H1 (cell line): ENCODE data around the gene SCYL3. TPM values are rescaled to one million over a fixed set of nuclear protein-coding genes. Genes with fewer than 3 reads are reported as not detected.

Experiments used
- CTCF ChIA-PET: fragments of 300-600 bp; sonication (Branson Sonifier 250); formaldehyde crosslinking; loops from one replicate; lab custom pipeline; 2021; ENCODE audit not compliant: partially characterized antibody; lab: Charles Lee
- POLR2A ChIA-PET: fragments of 300-600 bp; sonication (Branson Sonifier 250); formaldehyde crosslinking; loops from one replicate; lab custom pipeline; 2021; ENCODE audit warnings: inconsistent platforms; ENCODE audit not compliant: partially characterized antibody; lab: Charles Lee
- DNase-seq, 2 experiments: peaks; one replicate each; pipeline versions ENCODE4 v3.0.0 to v3.0.0-alpha.2; 2010 to 2022; ENCODE audit warnings: low spot score in 2 of 2, low read depth in 1 of 2, mixed read lengths in 1 of 2
- FAIRE-seq: peaks from 2 replicates; lab custom pipeline; 2011; peaks lifted over from hg19 to GRCh38; lab: Jason Lieb, UNC
- H2AFZ ChIP-seq: 2 replicates; pipeline ENCODE4 v1.8.1; 2012; ENCODE audit warnings: low read length, inconsistent platforms
- H2AK5ac ChIP-seq: 2 replicates; pipeline ENCODE4 v1.6.1; 2013; ENCODE audit warnings: low read depth, low read length
- H2BK120ac ChIP-seq: replicated peaks from 2 replicates; pipeline ENCODE3; 2013; ENCODE audit warnings: low read depth, low read length, inconsistent platforms
- H2BK12ac ChIP-seq: 2 replicates; pipeline ENCODE4 v1.6.1; 2013; ENCODE audit warnings: low read depth, low read length
- H2BK15ac ChIP-seq: 2 replicates; pipeline ENCODE4 v1.6.1; 2013; ENCODE audit warnings: low read length
- H2BK20ac ChIP-seq: 2 replicates; pipeline ENCODE4 v1.6.1; 2013; ENCODE audit warnings: low read length
- H2BK5ac ChIP-seq: 2 replicates; pipeline ENCODE4 v1.6.1; 2013; ENCODE audit warnings: low read depth, low read length
- H3K14ac ChIP-seq: 2 replicates; pipeline ENCODE4 v1.6.1; 2013; ENCODE audit warnings: inconsistent platforms; ENCODE audit not compliant: insufficient read length
- H3K18ac ChIP-seq: 2 replicates; pipeline ENCODE4 v1.6.1; 2013; ENCODE audit warnings: low read length; ENCODE audit errors: extremely low read depth
- H3K23ac ChIP-seq: 2 replicates; pipeline ENCODE4 v1.6.1; 2013; ENCODE audit warnings: inconsistent platforms; ENCODE audit not compliant: insufficient read length
- H3K23me2 ChIP-seq: 2 replicates; pipeline ENCODE4 v1.6.1; 2013; ENCODE audit warnings: low read depth, low read length
- H3K27ac ChIP-seq: 2 replicates; pipeline ENCODE4 v1.6.1; 2011; ENCODE audit warnings: low read depth, low read length, inconsistent platforms
- H3K27me3 ChIP-seq, 4 experiments: replicated peaks in 1 of 4; 1 replicate in 1 of 4; 2 replicates in 3 of 4; pipeline versions ENCODE4 v1.6.1 to v1.8.1; 2011 to 2013; ENCODE audit warnings: low read length in 3 of 4, mild to moderate bottlenecking in 3 of 4, inconsistent platforms in 2 of 4, mixed read lengths in 2 of 4, moderate library complexity in 1 of 4; ENCODE audit not compliant: control insufficient read depth in 3 of 4, insufficient read depth in 3 of 4; ENCODE audit errors: extremely low read depth in 1 of 4
- H3K36me3 ChIP-seq, 4 experiments: 2 replicates each; pipeline versions ENCODE4 v1.6.1 to v1.8.1; 2011 to 2013; ENCODE audit warnings: mild to moderate bottlenecking in 4 of 4, low read length in 3 of 4, moderate library complexity in 2 of 4, control low read depth in 1 of 4, inconsistent platforms in 1 of 4; ENCODE audit not compliant: insufficient read depth in 4 of 4, control insufficient read depth in 2 of 4
- H3K4ac ChIP-seq: replicated peaks from 2 replicates; pipeline ENCODE3; 2013; ENCODE audit warnings: low read length, low read depth, mixed read lengths, inconsistent platforms; ENCODE audit not compliant: insufficient read length
- H3K4me1 ChIP-seq, 4 experiments: replicated peaks in 1 of 4; 1 replicate in 1 of 4; 2 replicates in 3 of 4; pipeline versions ENCODE4 v1.6.1 to v1.8.1; 2011 to 2013; ENCODE audit warnings: low read length in 3 of 4, inconsistent platforms in 2 of 4, mixed read lengths in 1 of 4; ENCODE audit not compliant: insufficient read depth in 4 of 4, control insufficient read depth in 3 of 4
- H3K4me2 ChIP-seq, 2 experiments: 2 replicates each; pipeline versions ENCODE4 v1.6.1 to v1.8.1; 2011 to 2013; ENCODE audit warnings: low read depth in 2 of 2, low read length in 2 of 2, control low read depth in 1 of 2, inconsistent platforms in 1 of 2, mild to moderate bottlenecking in 1 of 2; ENCODE audit not compliant: insufficient read depth in 1 of 2
- H3K4me3 ChIP-seq, 4 experiments: fragments of 200-600, 300-600 bp in 1 of 4; sonication (generic), shearing (Covaris generic), sonication (Bioruptor Twin) in 1 of 4; 2 replicates each; pipeline versions ENCODE4 v1.5.1 to v1.8.1; 2011 to 2016; ENCODE audit warnings: low read length in 4 of 4, low read depth in 3 of 4, control low read depth in 2 of 4, inconsistent platforms in 2 of 4, mild to moderate bottlenecking in 2 of 4, mixed read lengths in 1 of 4, moderate library complexity in 1 of 4; ENCODE audit not compliant: insufficient read depth in 2 of 4; ENCODE audit errors: extremely low read depth in 1 of 4
- H3K56ac ChIP-seq: replicated peaks from 2 replicates; pipeline ENCODE3; 2013; ENCODE audit warnings: low read depth, mild to moderate bottlenecking, mixed read lengths, low read length, inconsistent platforms; ENCODE audit not compliant: insufficient read length
- H3K79me1 ChIP-seq: 2 replicates; pipeline ENCODE4 v1.6.1; 2013; ENCODE audit warnings: low read depth, low read length, control low read depth
- H3K79me2 ChIP-seq, 2 experiments: 2 replicates each; pipeline versions ENCODE4 v1.6.1 to v1.8.1; 2012 to 2013; ENCODE audit warnings: low read length in 2 of 2, mild to moderate bottlenecking in 2 of 2, inconsistent platforms in 1 of 2; ENCODE audit not compliant: insufficient read depth in 2 of 2, control insufficient read depth in 1 of 2
- H3K9ac ChIP-seq, 4 experiments: replicated peaks in 1 of 4; 1 replicate in 1 of 4; 2 replicates in 3 of 4; pipeline versions ENCODE4 v1.6.1 to v1.8.1; 2011 to 2013; ENCODE audit warnings: low read depth in 3 of 4, low read length in 3 of 4, control low read depth in 2 of 4, mild to moderate bottlenecking in 2 of 4, moderate library complexity in 2 of 4, inconsistent platforms in 1 of 4; ENCODE audit errors: extremely low read depth in 1 of 4
- H3K9me3 ChIP-seq, 2 experiments: 2 replicates each; pipeline versions ENCODE4 v1.6.1 to v1.8.1; 2012 to 2013; ENCODE audit warnings: mild to moderate bottlenecking in 2 of 2, moderate library complexity in 2 of 2, control low read depth in 1 of 2, inconsistent platforms in 1 of 2, low read depth in 1 of 2, low read length in 1 of 2, mixed read lengths in 1 of 2; ENCODE audit not compliant: insufficient read depth in 2 of 2
- H4K20me1 ChIP-seq, 2 experiments: replicated peaks in 1 of 2; 2 replicates each; pipeline versions ENCODE3 to v1.8.1; 2011 to 2013; ENCODE audit warnings: inconsistent platforms in 2 of 2, low read length in 2 of 2, mild to moderate bottlenecking in 1 of 2; ENCODE audit not compliant: insufficient read depth in 2 of 2, control insufficient read depth in 1 of 2
- H4K5ac ChIP-seq: 2 replicates; pipeline ENCODE4 v1.6.1; 2013; ENCODE audit warnings: low read length, low read depth, mixed read lengths, inconsistent platforms; ENCODE audit not compliant: insufficient read length
- H4K8ac ChIP-seq: 2 replicates; pipeline ENCODE4 v1.8.0; 2013; ENCODE audit warnings: mild to moderate bottlenecking, moderate library complexity, low read length, inconsistent platforms; ENCODE audit not compliant: insufficient read depth; ENCODE audit errors: extremely low read depth
- H4K91ac ChIP-seq: replicated peaks from 2 replicates; pipeline ENCODE3; 2013; ENCODE audit warnings: low read length, mixed read lengths, inconsistent platforms; ENCODE audit not compliant: insufficient read length
- BCL11A ChIP-seq, 2 experiments: IDR thresholded peaks; one replicate each; pipeline ENCODE4 v1.6.1; 2011; ENCODE audit warnings: low read depth in 2 of 2, low read length in 2 of 2, mild to moderate bottlenecking in 2 of 2
- CTBP2 ChIP-seq: IDR thresholded peaks from 2 replicates; pipeline ENCODE4 v1.7.0; 2011; ENCODE audit warnings: borderline replicate concordance, mild to moderate bottlenecking, moderate library complexity, mixed read lengths, low read length; ENCODE audit not compliant: insufficient read depth, insufficient read length
- EZH2 ChIP-seq: fragments of 200-600 bp; sonication (generic); IDR thresholded peaks from 2 replicates; pipeline ENCODE4 v1.7.1; 2012; ENCODE audit warnings: low read depth, mild to moderate bottlenecking, moderate library complexity, low read length, inconsistent platforms; ENCODE audit not compliant: severe bottlenecking
- GABPA ChIP-seq: IDR thresholded peaks from 2 replicates; pipeline ENCODE4 v1.6.1; 2011; ENCODE audit warnings: mild to moderate bottlenecking, low read length, moderate library complexity, borderline replicate concordance; ENCODE audit not compliant: insufficient read depth
- JUND ChIP-seq: IDR thresholded peaks from 2 replicates; pipeline ENCODE4 v1.6.1; 2011; ENCODE audit warnings: mild to moderate bottlenecking, improper control_type of control experiment, low read length
- PHF8 ChIP-seq: fragments of 200-600 bp; sonication (generic); conservative IDR thresholded peaks from 2 replicates; pipeline ENCODE4 v1.7.1; 2012; ENCODE audit warnings: low read depth, mild to moderate bottlenecking, inconsistent platforms, low read length, moderate library complexity
- RXRA ChIP-seq: IDR thresholded peaks from 2 replicates; pipeline ENCODE4 v1.6.1; 2011; ENCODE audit warnings: low read depth, mild to moderate bottlenecking, low read length, moderate library complexity; ENCODE audit not compliant: insufficient read depth
- SIN3A ChIP-seq, 2 experiments: IDR thresholded peaks in 1 of 2; conservative IDR thresholded peaks in 1 of 2; 2 replicates each; pipeline ENCODE4 v1.6.1; 2011 to 2012; ENCODE audit warnings: low read length in 2 of 2, improper control_type of control experiment in 1 of 2, low read depth in 1 of 2, mild to moderate bottlenecking in 1 of 2
- SIRT6 ChIP-seq: IDR thresholded peaks from one replicate; pipeline ENCODE4 v1.7.1; 2012; ENCODE audit warnings: low read length, inconsistent platforms
- TAF1 ChIP-seq: IDR thresholded peaks from 2 replicates; pipeline ENCODE4 v1.6.1; 2011; ENCODE audit warnings: mild to moderate bottlenecking, low read depth, low read length
- TBP ChIP-seq: IDR thresholded peaks from 2 replicates; pipeline ENCODE4 v1.6.1; 2011; ENCODE audit warnings: low read depth, low read length, improper control_type of control experiment
- TCF12 ChIP-seq: IDR thresholded peaks from 2 replicates; pipeline ENCODE4 v1.6.1; 2011; ENCODE audit warnings: low read depth, mild to moderate bottlenecking, low read length
- TEAD4 ChIP-seq: IDR thresholded peaks from 2 replicates; pipeline ENCODE4 v1.6.1; 2012; ENCODE audit warnings: low read depth, low read length, inconsistent platforms, mixed read lengths
- ZNF274 ChIP-seq: IDR thresholded peaks from 2 replicates; pipeline ENCODE4 v1.7.0; 2012; ENCODE audit warnings: low read length, borderline replicate concordance; ENCODE audit errors: extremely low read depth
- polyA plus RNA-seq, 7 experiments: library from polyadenylated mRNA; depleted of rRNA in 3 of 7; stranded (reverse) in 5 of 7; unstranded in 2 of 7; fragments of >200 nt in 5 of 7; fragments of 200-250 nt in 2 of 7; gene quantifications; 1 replicate in 5 of 7; 2 replicates in 1 of 7; 4 replicates in 1 of 7; pipeline versions ENCODE4 v1.2.1 to v1.2.3, GENCODE V29; 2011 to 2013; ENCODE audit warnings: missing spikeins in 2 of 7, mixed read lengths in 2 of 7
- total RNA-seq: library from RNA; stranded (reverse); fragmentation: NEBNext Ultra II Directional; extraction: Animal tissue kit (Norgen Biotek cat#: 25700); gene quantifications from 2 replicates; pipeline ENCODE4 v1.2.1, GENCODE V29; 2021
- TF ChIP-seq, protein P1 (sequence below): IDR thresholded peaks from 2 replicates; pipeline ENCODE4 v1.6.1; 2011; ENCODE audit warnings: low read length, improper control_type of control experiment

Gene SCYL3
- total and polyA plus RNA-seq, 2 of the 8 experiments (the other 6 are each of a cell fraction or from before 2014, with no cell fraction given), result 2.7 to 5.3 TPM

DNA sequence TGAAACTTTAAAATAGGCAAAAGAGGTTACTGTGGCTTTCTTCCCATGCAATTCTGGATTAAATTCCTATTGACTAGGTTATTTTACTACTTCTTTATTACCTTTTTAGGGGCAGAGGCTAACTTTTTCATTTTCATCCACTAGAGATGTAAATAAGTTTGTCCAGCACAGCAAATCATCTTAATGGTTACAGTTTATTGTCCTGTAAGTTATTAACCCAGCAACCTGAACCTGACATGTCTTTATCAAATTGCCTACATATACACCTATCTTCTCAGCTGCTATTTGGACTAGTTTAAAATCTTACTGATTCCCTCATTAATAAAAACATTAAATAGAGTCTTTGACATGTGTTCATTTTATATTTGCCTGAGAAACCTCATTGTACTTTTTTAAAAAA, 6.9 kb upstream of the SCYL3 start:
- H2BK20ac ChIP-seq, result no peak overlapping the region
- no peaks in the 10 kb centered on the region for H3K36me3 ChIP-seq
- POLR2A ChIA-PET, result no interaction called here
- no peak overlapping the region for H3K18ac ChIP-seq
- H2AFZ ChIP-seq, result no peak overlapping the region
- TF ChIP-seq SIRT6, result no peak
- no peak for TF ChIP-seq EZH2
- no peak for TF ChIP-seq TBP
- TF ChIP-seq GABPA, result no peak
- TF ChIP-seq RXRA, result no peak
- no peak for TF ChIP-seq SIN3A (conservative IDR thresholded peaks at IDR 0.05 in 1 of 2, IDR thresholded peaks at IDR 0.05 in 1 of 2; ENCODE audit: low read depth in 1 of 2, low read length in 2 of 2)
- TF ChIP-seq, protein P1, sequence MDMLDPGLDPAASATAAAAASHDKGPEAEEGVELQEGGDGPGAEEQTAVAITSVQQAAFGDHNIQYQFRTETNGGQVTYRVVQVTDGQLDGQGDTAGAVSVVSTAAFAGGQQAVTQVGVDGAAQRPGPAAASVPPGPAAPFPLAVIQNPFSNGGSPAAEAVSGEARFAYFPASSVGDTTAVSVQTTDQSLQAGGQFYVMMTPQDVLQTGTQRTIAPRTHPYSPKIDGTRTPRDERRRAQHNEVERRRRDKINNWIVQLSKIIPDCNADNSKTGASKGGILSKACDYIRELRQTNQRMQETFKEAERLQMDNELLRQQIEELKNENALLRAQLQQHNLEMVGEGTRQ, result no peak
- TF ChIP-seq TEAD4, result no peak
- TF ChIP-seq TCF12, result no peak
- TF ChIP-seq JUND, result no peak
- no peak for TF ChIP-seq TAF1
- no peak for TF ChIP-seq ZNF274
- TF ChIP-seq BCL11A (IDR thresholded peaks at IDR 0.05; ENCODE audit: low read depth in 2 of 2, low read length in 2 of 2), result no peak
- no peak for TF ChIP-seq PHF8
- no peak for TF ChIP-seq CTBP2
- no peak overlapping the region for H2BK120ac ChIP-seq
- H3K23ac ChIP-seq, result no peak overlapping the region
- DNase-seq (no peak), FAIRE-seq (no peak)
- H3K14ac ChIP-seq, result no peak overlapping the region
- H3K4me2 ChIP-seq, result no peak overlapping the region
- no peaks in the 10 kb centered on the region for H3K23me2 ChIP-seq
- H3K4me3 ChIP-seq, result no peak overlapping the region
- no peak overlapping the region for H3K27ac ChIP-seq
- no peak overlapping the region for H2AK5ac ChIP-seq
- H3K27me3 ChIP-seq, result no peaks in the 10 kb centered on the region
- no peaks in the 10 kb centered on the region for H3K9me3 ChIP-seq
- no peaks in the 10 kb centered on the region for H3K79me1 ChIP-seq
- H3K4me1 ChIP-seq, result no peaks in the 10 kb centered on the region
- no peak overlapping the region for H2BK15ac ChIP-seq
- H4K5ac ChIP-seq, result no peak overlapping the region
- H3K56ac ChIP-seq, result no peak overlapping the region
- no peak overlapping the region for H2BK12ac ChIP-seq
- no peak overlapping the region for H4K91ac ChIP-seq
- H4K8ac ChIP-seq, result no peak overlapping the region
- no peaks in the 10 kb centered on the region for H3K79me2 ChIP-seq
- H3K4ac ChIP-seq, result no peak overlapping the region
- CTCF ChIA-PET, result no interaction called here
- H4K20me1 ChIP-seq, result no peaks in the 10 kb centered on the region
- no peak overlapping the region for H3K9ac ChIP-seq
- H2BK5ac ChIP-seq, result no peak overlapping the region
